Measurements from ENCODE around the gene ANP32A.
"Not testable (repeated sequence)": the region's sequence is repeated elsewhere in the genome, so short reads cannot be mapped to it uniquely, and the experiment has no call there.

The ANP32A gene

DNA sequence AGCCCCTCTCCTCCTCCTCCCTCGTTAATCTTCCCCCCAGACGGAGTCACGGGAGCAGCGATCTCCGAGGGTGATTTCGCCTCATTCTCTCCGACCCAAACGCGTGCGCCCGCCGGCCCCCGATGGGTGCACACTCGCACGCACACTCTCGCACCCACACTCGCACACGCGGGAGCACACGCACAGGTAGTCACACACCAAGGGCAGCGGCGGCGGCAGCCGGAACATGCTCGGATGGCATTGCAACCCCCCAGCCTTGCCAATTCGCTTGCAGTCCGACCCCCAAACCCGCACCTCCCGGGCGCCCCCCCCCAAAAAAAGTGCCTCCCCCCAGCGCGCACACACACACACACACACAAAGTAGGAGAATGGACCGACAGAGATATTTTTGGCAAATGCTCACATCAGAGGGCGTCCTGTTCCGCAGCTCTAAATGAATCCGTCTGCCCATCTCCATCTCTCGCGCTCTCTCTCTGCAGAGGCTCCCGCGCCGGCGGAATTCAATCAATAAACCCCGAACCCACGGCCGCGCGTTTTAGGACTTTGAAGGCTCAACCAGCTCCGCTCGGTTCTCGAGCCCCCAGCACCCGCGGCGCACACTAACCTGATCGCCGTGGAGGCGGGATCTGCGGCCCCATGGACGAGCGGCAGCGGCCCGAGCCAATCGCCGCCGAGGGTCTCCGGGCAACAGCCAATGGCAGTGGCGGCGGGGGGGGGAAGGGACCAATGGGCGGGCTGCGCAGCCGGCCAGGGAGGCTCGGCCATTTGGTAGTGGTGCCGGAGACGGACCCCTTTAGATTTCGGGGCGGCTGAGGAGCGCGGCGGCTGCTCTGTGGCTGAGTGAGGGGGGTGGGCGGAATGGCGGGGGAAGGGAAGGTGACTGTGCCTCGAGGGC lies at the start of gene ANP32A:
Gene ANP32A (minus strand): TSS at position 601 of the 895 bp plus-strand sequence. CDS start 144 bp downstream, at position 457.
- in situ Hi-C loops (cut with MboI; ENCODE audit: low sequenced_read_pairs): no loop called here

DNA sequence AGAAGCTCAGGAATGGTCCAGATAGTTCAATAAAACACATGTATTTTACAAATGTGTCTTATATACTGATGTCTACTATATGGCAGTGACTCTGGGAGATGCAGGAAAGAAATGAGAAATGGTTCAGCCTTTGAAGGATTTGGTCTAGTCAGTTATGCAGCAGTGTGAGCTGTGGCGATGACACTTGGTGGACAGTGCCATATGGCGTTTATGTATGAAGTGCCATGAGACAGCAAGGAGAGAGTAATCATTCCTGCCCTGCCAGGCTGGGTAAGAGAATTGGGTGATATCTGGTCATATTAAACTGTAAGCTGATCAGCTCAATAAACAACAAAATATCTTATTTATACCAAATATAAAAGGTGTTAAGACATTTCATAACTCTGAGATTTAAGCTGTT lies 47.6 kb upstream of the ANP32A start:
- in situ Hi-C loops (cut with MboI; ENCODE audit: low sequenced_read_pairs): no loop called here

DNA sequence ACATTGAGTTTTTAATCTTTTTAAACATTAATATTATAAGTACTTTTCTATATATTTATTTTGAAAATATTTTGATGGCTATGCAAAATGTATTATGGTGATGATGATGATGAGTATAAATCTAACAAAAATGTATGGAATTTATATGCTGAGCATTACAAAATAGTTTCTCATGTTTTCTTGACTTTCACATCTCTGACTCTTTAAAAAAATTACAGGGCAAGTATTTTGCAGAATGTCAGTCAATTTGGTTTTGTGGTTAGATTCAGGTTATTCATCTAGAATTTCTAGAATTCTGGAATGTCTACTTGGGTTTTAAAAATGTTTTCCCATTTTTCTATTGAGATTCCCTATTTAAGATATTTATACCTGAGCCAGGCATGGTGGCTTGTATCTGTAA lies 41.7 kb upstream of the ANP32A start:
- in situ Hi-C loops (cut with MboI; ENCODE audit: low sequenced_read_pairs): no loop called here

- in situ Hi-C loops (cut with MboI; ENCODE audit: low sequenced_read_pairs): not testable (repeated sequence)
These were observed 38.0 kb upstream of the ANP32A start for GRCh38 chr15:68858666-68859065.

DNA sequence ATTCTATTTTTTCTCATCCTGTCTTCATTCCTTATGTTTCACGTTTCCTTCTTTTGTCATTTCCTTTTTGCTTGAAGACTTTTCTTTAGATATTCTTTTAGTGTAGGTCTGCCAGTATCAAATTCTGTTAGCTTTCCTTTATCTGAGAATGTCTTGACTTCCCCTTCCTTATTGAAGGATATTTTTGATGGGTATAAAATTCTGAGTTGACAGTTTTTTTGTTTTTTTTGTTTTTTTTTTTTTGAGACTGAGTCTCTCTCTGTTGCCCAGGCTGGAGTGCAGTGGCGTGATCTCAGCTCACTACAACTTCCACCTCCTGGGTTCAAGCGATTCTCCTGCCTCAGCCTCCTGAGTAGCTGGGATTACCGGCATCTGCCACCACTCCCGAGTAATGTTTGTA lies 36.7 kb upstream of the ANP32A start:
- in situ Hi-C loops (cut with MboI; ENCODE audit: low sequenced_read_pairs): not testable (repeated sequence)

GRCh38 chr15:68852461-68852860 lies 31.8 kb upstream of the ANP32A start:
- in situ Hi-C loops (cut with MboI; ENCODE audit: low sequenced_read_pairs): no loop called here

DNA sequence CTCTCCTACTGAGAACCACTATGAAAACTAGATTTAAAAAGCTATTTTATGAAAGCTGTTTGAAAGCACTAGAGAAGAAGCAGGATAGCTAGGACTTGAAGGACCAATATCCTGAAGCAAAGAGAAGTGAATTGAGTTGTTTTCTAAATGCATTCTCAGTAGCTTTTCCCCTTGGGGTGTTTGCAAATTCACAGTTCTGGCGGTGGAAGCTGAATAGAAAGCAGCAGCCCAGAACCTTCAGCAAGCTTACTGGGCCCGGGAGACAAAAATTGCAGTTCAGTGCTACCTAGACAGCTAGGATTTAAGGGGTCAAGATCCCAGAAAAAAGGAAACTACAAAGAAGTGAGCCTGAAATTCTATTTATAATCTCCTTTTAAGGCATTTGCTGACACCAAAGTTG lies 31.3 kb upstream of the ANP32A start:
- in situ Hi-C loops (cut with MboI; ENCODE audit: low sequenced_read_pairs): no loop called here

DNA sequence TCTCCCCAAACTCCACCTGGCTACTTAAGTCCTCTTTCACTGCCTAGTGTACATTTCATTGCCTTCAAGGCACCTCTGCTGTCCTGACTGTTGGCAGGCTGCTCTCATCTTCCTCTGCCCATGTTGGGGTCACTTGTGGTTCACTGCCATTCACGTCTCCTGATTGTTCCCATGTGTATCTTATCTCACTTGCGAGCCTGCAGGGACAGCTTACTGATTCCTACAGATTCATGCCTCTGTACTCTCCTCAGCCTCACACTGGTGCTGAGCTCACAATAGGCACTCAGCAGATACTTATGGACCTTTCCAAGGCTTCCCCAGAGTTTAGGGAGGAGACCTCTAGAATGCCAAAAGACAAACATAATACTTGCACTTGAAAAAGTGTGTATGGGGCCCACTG lies 28.8 kb upstream of the ANP32A start:
- in situ Hi-C loops (cut with MboI; ENCODE audit: low sequenced_read_pairs): no loop called here

DNA sequence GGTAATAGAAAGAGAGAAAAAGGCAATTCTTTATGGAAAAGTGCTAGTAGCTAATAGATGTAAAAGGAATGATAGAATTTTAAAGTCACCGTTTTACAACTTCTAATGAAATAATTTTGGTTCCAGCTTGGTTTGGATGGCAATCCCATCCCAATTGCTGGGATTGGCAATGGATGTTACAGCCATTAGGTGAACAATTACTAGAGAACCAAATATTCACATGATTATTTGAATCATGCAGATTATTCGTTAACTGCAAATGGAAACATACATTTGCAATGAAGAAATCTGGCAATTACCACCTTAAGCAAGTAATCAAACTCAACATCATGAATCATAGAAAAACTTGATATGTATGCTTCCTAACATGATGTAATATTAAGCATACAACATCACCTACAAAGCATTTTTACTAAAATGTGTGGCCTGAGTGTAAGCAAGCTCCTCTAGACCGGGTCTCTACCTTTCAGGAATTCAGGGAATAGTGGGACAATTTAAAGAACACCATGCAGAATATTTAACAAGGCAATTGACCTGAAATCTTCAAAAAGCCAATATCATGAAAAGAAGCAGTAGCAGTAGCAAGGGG lies 26.2 kb upstream of the ANP32A start:
- in situ Hi-C loops (cut with MboI; ENCODE audit: low sequenced_read_pairs): no loop called here

GRCh38 chr15:68844856-68845550 lies 24.3 kb upstream of the ANP32A start:
- in situ Hi-C loops (cut with MboI; ENCODE audit: low sequenced_read_pairs): no loop called here

- in situ Hi-C loops (cut with MboI; ENCODE audit: low sequenced_read_pairs): no loop called here
These were observed 23.0 kb upstream of the ANP32A start for GRCh38 chr15:68843425-68844311.

DNA sequence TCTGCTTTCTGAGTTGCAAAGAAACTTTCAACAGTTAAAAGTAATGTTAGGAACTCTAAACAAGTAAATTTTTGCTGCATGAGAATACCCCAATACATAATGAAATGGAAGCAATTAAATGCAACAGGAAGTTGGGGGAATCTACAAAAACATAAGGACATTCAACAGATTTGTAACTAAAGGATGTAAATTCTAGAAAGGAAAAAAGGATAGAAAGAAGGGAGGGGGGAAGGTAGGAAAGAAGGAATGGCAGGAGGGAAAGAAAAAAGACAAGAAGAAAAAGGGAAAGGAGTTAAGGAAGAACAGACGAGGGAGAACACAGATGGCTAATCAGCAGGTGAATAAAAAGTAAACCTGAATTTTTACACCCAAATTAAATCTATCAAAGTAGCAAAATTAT lies 22.3 kb upstream of the ANP32A start:
- in situ Hi-C loops (cut with MboI; ENCODE audit: low sequenced_read_pairs): no loop called here

DNA sequence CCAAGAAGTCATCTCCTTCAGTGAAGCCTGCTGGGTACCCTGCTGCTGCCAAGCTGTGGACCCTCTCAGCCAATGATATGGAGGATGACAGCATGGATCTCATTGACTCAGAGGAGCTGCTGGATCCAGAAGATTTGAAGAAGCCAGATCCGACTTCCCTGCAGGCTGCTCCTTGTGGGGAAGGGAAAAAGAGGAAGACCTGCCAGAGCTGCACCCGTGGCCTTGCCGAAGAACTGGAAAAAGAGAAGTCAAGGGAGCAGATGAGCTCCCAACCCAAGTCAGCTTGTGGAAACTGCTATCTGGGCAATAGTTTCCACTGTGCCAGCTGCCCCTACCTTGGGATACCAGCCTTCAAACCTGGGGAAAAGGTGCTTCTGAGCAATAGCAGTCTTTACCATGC lies 13.7 kb upstream of the ANP32A start:
- in situ Hi-C loops (cut with MboI; ENCODE audit: low sequenced_read_pairs): no loop called here

DNA sequence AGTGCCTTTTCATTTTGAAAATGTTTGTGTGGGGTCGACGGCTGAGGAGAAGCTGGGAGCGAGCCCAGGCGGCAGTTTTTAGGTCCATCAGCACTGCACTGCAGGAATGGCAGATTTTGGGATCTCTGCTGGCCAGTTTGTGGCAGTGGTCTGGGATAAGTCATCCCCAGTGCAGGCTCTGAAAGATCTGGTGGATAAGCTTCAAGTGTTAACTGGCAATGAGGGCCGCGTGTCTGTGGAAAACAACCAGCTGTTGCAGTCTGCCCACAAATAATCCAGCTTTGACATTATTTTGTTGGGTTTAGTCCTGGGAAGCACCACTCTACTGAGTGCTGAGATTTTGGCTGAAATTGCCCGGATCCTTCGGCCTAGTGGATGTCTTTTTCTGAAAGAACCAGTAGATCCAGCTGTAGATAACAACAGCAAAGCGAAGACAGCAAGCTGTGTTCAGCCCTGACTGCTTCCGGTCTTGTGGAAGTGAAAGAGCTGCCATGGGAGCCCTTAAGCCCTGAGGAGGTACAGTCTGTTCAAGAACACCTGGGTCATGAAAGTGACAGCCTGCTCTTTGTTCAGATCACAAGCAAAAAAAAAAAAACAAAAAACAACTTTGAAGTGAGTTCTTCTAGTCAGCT lies 13.1 kb upstream of the ANP32A start:
- in situ Hi-C loops (cut with MboI; ENCODE audit: low sequenced_read_pairs): no loop called here

DNA sequence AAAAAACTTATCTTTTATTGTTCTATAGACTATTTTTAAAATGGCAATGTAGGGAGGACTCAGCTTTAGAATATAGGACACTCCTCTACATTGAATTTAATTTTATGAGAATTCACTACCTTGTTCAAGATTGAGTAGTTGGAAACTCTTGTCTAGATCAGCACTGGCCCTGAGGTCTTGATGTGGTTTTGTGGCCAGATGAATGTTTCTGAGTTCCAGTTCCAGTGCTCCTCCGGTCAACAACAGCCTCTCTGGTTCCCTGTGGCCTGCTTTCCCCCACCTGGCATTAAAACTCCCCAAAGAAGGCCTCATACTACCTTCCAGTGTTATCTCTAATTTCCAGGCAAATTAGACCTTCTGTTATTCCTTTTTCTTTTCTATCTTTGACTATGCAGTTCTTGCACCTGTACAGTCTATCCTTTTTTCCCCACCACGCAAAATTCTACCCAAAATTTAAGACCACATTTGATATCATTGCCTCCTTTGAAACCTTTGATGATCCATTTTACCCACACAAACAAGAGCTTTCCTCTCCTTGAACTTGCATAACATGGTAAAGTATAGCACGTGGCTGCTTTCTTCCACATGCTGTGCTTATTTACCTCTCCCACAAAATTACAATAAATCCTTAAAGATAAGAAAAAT lies 9.6 kb upstream of the ANP32A start:
- in situ Hi-C loops (cut with MboI; ENCODE audit: low sequenced_read_pairs): no loop called here

DNA sequence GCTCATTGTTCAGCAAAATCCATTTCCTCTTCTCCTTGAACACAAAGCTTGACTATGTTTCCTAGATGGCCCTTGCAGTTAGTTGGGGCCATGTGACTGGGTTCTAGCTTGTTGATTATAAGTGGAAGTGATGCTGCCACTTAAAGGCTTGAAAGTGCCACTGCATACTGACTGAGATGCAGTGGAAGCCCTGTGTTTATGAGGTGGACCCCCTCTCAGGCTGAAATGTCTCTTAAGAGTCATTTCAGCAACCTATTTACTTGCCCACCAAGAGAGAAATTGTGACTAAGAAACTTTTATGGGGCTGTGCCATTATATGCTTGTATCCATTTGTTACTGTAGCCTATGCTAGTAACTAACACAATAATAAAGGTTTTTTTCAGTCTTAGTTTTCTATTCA lies 8.4 kb upstream of the ANP32A start:
- in situ Hi-C loops (cut with MboI; ENCODE audit: low sequenced_read_pairs): no loop called here

DNA sequence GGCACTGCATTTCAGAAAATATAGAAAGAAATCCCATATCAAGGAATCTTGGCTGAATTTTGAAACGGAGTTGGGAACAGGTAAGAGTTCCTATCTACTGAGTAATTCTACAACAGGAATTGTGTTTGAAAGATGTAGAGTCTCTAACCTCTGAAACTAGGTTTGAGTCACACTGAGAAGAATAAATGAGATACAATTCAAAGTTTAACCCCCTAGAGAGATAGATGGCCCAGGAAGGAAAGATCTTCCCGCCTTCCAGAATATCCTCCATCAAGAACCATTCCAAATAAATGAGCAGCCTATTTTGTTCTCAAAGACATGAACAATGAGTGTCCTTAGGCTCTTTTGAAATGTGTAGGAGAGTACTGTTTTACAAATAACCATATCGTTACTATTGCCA lies 2.9 kb upstream of the ANP32A start:
- in situ Hi-C loops (cut with MboI; ENCODE audit: low sequenced_read_pairs): no loop called here

- in situ Hi-C loops (cut with MboI; ENCODE audit: low sequenced_read_pairs): no loop called here
These were observed 2.1 kb upstream of the ANP32A start for GRCh38 chr15:68822818-68823217.

- in situ Hi-C loops (cut with MboI; ENCODE audit: low sequenced_read_pairs): no loop called here
These were observed 1.2 kb upstream of the ANP32A start for GRCh38 chr15:68821841-68822381.
